Brain pericyte (primary cell): ENCODE results near the gene FEV.

Source experiments
- DNase-seq: peaks from one replicate; pipeline ENCODE4 v3.0.0-alpha.2; 2012; ENCODE audit warnings: low read depth, low spot score

Gene FEV

GRCh38 chr2:219017201-219017931 lies 32.4 kb upstream of the FEV start:
- no peak for DNase-seq

GRCh38 chr2:219016721-219017120 lies 31.7 kb upstream of the FEV start:
- no peak for DNase-seq

GRCh38 chr2:219010873-219011272 lies 25.9 kb upstream of the FEV start:
- DNase-seq, result no peak

GRCh38 chr2:219010162-219010756 lies 25.3 kb upstream of the FEV start:
- DNase-seq, result no peak

GRCh38 chr2:219009294-219009693 lies 24.3 kb upstream of the FEV start:
- DNase-seq, result no peak

- no peak for DNase-seq
Observed at GRCh38 chr2:219003979-219004378, 19.0 kb upstream of the FEV start.

GRCh38 chr2:219003267-219003634 lies 18.3 kb upstream of the FEV start:
- DNase-seq, result no peak

- DNase-seq, result no peak
Observed at GRCh38 chr2:219002395-219003266, 17.6 kb upstream of the FEV start.

GRCh38 chr2:219001577-219002394 lies 16.8 kb upstream of the FEV start:
- DNase-seq, result no peak

- no peak for DNase-seq
Observed at GRCh38 chr2:219001100-219001576, 16.2 kb upstream of the FEV start.

- no peak for DNase-seq
Observed at GRCh38 chr2:219000569-219000960, 15.6 kb upstream of the FEV start.

- no peak for DNase-seq
Observed at GRCh38 chr2:218999881-219000568, 15.0 kb upstream of the FEV start.

GRCh38 chr2:218999021-218999880 lies 14.3 kb upstream of the FEV start:
- DNase-seq, result no peak

GRCh38 chr2:218998414-218999002 lies 13.5 kb upstream of the FEV start:
- no peak for DNase-seq

- DNase-seq, result no peak
Observed at GRCh38 chr2:218997731-218998130, 12.7 kb upstream of the FEV start.

GRCh38 chr2:218996937-218997336 lies 12.0 kb upstream of the FEV start:
- no peak for DNase-seq

GRCh38 chr2:218995972-218996711 lies 11.2 kb upstream of the FEV start:
- no peak for DNase-seq

GRCh38 chr2:218995561-218995960 lies 10.6 kb upstream of the FEV start:
- DNase-seq, result no peak
